ENCODE data around the gene COASY. TPM values are rescaled to one million over a fixed set of nuclear protein-coding genes. Genes with fewer than 3 reads are reported as not detected.
A peak's percentile ranks its signal among the peaks of the same experiment; 100 is the strongest.

COASY gene
- polyA plus RNA-seq, 1 of the 3 experiments (the other 2 are of a cell fraction) = 69.4 TPM

DNA sequence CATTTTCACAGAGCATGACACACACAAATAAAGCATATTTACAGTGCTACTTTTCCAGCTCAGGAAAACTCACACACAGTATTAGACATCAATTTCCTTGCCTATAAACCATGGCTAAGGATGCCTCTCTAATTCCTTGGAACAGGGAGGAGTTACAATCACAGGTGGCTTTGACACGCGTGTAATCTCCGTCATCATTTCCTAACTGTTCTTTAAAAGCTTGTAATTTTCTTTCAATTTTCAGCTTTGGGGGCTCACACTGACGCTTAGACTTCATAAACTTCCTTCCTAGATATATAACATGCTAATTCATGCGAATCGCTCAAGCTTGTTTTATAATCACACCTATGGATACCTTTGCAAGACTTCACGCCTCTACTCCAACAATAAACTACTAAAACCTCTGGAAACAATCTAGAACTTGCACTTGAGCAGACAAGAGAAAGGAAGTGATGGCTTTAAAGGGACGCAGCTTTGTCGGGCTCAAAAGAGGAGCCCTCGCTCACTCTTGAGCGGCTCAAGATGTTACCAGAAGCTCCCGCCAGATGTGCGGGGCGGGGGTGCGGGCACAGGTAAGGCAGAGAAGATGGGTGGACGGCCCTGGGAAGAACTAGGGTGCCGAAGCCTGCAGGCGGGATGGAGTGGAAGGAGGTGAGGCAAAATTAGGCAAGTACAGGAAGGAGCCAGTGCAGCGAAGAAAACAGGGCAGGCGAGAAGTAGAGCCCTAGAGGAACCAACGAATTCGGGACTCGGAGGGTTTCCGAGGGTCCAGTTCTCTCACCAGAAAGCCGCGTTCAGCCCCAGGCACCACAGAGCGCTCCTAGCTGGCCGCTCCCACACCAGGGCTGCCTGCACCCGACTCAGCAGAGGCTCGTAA lies 46.6 kb downstream of the COASY start (continued):
- TF ChIP-seq, protein P1, sequence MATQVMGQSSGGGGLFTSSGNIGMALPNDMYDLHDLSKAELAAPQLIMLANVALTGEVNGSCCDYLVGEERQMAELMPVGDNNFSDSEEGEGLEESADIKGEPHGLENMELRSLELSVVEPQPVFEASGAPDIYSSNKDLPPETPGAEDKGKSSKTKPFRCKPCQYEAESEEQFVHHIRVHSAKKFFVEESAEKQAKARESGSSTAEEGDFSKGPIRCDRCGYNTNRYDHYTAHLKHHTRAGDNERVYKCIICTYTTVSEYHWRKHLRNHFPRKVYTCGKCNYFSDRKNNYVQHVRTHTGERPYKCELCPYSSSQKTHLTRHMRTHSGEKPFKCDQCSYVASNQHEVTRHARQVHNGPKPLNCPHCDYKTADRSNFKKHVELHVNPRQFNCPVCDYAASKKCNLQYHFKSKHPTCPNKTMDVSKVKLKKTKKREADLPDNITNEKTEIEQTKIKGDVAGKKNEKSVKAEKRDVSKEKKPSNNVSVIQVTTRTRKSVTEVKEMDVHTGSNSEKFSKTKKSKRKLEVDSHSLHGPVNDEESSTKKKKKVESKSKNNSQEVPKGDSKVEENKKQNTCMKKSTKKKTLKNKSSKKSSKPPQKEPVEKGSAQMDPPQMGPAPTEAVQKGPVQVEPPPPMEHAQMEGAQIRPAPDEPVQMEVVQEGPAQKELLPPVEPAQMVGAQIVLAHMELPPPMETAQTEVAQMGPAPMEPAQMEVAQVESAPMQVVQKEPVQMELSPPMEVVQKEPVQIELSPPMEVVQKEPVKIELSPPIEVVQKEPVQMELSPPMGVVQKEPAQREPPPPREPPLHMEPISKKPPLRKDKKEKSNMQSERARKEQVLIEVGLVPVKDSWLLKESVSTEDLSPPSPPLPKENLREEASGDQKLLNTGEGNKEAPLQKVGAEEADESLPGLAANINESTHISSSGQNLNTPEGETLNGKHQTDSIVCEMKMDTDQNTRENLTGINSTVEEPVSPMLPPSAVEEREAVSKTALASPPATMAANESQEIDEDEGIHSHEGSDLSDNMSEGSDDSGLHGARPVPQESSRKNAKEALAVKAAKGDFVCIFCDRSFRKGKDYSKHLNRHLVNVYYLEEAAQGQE (IDR thresholded peaks at IDR 0.05; ENCODE audit: low read depth, low read length) = no peak

DNA sequence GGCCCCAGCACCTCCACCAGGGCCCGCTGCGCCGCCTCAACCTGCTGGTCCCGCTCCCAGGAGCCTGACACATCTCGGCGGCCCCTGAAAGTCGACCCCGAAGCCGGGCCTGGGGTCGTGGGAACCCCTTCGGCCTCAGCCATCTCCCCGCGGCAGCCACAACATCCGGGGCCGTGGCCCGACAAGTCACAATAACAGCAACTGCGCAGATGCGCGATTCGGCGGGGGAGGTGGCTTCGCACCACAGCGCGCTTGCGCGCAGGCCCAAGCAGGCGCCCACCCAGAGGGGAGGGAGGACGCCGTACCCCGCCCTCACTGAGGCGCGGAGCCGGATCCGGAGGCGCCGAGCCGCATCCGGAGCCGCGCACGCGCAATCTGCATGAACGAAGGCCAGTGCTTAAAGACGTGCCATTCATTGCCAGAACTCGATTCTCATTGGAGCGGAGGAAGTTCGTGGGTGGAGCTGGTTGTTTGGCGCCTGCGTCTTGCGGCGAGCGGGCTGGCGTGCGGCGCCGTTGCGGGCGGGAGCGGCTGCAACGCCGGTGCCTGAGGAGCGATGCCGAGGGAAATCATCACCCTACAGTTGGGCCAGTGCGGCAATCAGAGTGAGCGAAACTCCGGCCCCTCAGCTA lies 47.4 kb downstream of the COASY start, which contains the start of the genes RETREG3 and TUBG1:
TSS of gene RETREG3 (minus strand) at position 193 of the 632 bp plus-strand sequence. CDS start at position 143, 50 bp downstream.
TSS of gene TUBG1 (plus strand) at position 502 of the 632 bp plus-strand sequence. CDS start at position 557, 55 bp downstream.
- Histone ChIP-seq H3K27ac (ENCODE audit: low read depth in 2 of 2, low read length in 1 of 2) (peak within 1 kb of the TSS; percentile 80 to 91), H3K27me3 (ENCODE audit: insufficient read depth) (no peaks in the 10 kb centered on the region), H3K4me2 (peak within 1 kb of the TSS; percentile 97), H4K20me1 (ENCODE audit: insufficient read depth) (peaks cover 34% of the 10 kb centered on the region), H3F3A (replicated peaks; ENCODE audit: insufficient read depth) (peaks cover 10% of the 10 kb centered on the region), H3K36me3 (replicated peaks in 1 of 2; ENCODE audit: control insufficient read depth in 1 of 2, insufficient read depth in 2 of 2, low read length in 1 of 2) (peaks cover 22 to 25% of the 10 kb centered on the region in 2 experiments), H3K9me3 (no peaks in the 10 kb centered on the region), H2AFZ (ENCODE audit: low read depth) (peak within 1 kb of the TSS; percentile 86), H3K4me1 (ENCODE audit: control insufficient read depth in 1 of 2, insufficient read depth in 2 of 2, low read depth in 1 of 2, low read length in 1 of 2) (peaks cover 0 to 6% of the 10 kb centered on the region in 2 experiments; a peak in 2 of 4 replicates), H3K4me3 (ENCODE audit: low read depth in 2 of 2, low read length in 1 of 2) (peak within 1 kb of the TSS; percentile 72 to 99), H3K9ac (peak within 1 kb of the TSS; percentile 89), H3K79me2 (ENCODE audit: insufficient read depth) (peaks cover 63% of the 10 kb centered on the region), H3K9me2 (no peaks in the 10 kb centered on the region)
- CTCF ChIA-PET = interaction anchor here (1.0 to 4.8 kb wide), 7 partner anchors 9 to 69 kb away, joined by 3 to 48 read pairs (median 6); partner anchors contain the start of genes CCR10 and PLEKHH3
- 1% methylated on average over 43 of the region's 66 CpGs for WGBS (ENCODE audit: low lambda C conversion rate)
- peak; percentile 100 for DNase-seq
- POLR2A ChIA-PET = interaction anchor here (1.5 to 2.8 kb wide), 7 partner anchors 9 to 72 kb away, joined by 4 to 16 read pairs (median 11); partner anchors contain the start of genes PLEKHH3 and PSMC3IP
- TF ChIP-seq TCF12 (IDR thresholded peaks at IDR 0.05) (no peak), ELF1 (IDR thresholded peaks at IDR 0.05) (no peak), RCOR1 (IDR thresholded peaks at IDR 0.05; ENCODE audit: low read length) (no peak), EP300 (IDR thresholded peaks at IDR 0.05; ENCODE audit: borderline replicate concordance in 1 of 2, low read depth in 1 of 2, low read length in 1 of 2) (no peak), GABPA (IDR thresholded peaks at IDR 0.05; ENCODE audit: low read depth) (peak; percentile 41), TEAD4 (IDR thresholded peaks at IDR 0.05; ENCODE audit: borderline replicate concordance, insufficient read depth) (no peak), NRF1 (IDR thresholded peaks at IDR 0.05; ENCODE audit: low read depth, low read length) (peak; percentile 86), RFX5 (IDR thresholded peaks at IDR 0.05; ENCODE audit: low read length) (peak; percentile 55; the same call in 1 of the 2 replicates), SIN3A (IDR thresholded peaks at IDR 0.05; ENCODE audit: borderline replicate concordance, low read depth, low read length) (peak; percentile 21; the same call in 1 of the 2 replicates), NFIC (IDR thresholded peaks at IDR 0.05; ENCODE audit: borderline replicate concordance) (no peak), RAD21 (IDR thresholded peaks at IDR 0.05; ENCODE audit: low read length) (peak; percentile 11; the same call in 1 of the 2 replicates), JUND (IDR thresholded peaks at IDR 0.05) (no peak), CHD2 (IDR thresholded peaks at IDR 0.05; ENCODE audit: low read length, partially characterized antibody) (no peak), MEF2A (IDR thresholded peaks at IDR 0.05; ENCODE audit: borderline replicate concordance, low read depth) (no peak), TAF1 (IDR thresholded peaks at IDR 0.05; ENCODE audit: borderline replicate concordance, low read depth, low read length) (no peak; the same call in none of the 2 replicates), YY1 (IDR thresholded peaks at IDR 0.05; ENCODE audit: low read depth) (peak; percentile 60)
- TF ChIP-seq, protein P1 (IDR thresholded peaks at IDR 0.05; ENCODE audit: low read depth, low read length) = 0 out of 2 replicates have a peak, but pooled peaks have one; percentile 5
- TF ChIP-seq, protein P2, sequence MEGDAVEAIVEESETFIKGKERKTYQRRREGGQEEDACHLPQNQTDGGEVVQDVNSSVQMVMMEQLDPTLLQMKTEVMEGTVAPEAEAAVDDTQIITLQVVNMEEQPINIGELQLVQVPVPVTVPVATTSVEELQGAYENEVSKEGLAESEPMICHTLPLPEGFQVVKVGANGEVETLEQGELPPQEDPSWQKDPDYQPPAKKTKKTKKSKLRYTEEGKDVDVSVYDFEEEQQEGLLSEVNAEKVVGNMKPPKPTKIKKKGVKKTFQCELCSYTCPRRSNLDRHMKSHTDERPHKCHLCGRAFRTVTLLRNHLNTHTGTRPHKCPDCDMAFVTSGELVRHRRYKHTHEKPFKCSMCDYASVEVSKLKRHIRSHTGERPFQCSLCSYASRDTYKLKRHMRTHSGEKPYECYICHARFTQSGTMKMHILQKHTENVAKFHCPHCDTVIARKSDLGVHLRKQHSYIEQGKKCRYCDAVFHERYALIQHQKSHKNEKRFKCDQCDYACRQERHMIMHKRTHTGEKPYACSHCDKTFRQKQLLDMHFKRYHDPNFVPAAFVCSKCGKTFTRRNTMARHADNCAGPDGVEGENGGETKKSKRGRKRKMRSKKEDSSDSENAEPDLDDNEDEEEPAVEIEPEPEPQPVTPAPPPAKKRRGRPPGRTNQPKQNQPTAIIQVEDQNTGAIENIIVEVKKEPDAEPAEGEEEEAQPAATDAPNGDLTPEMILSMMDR (IDR thresholded peaks at IDR 0.05) = peak; percentile 43
- TF ChIP-seq, protein P3, sequence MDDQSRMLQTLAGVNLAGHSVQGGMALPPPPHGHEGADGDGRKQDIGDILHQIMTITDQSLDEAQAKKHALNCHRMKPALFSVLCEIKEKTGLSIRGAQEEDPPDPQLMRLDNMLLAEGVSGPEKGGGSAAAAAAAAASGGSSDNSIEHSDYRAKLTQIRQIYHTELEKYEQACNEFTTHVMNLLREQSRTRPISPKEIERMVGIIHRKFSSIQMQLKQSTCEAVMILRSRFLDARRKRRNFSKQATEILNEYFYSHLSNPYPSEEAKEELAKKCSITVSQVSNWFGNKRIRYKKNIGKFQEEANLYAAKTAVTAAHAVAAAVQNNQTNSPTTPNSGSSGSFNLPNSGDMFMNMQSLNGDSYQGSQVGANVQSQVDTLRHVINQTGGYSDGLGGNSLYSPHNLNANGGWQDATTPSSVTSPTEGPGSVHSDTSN (IDR thresholded peaks at IDR 0.05) = peak; percentile 94
